Nephron (organoid): ENCODE measurements around the gene HBE1.

ENCODE experiments used
- H3K27ac Mint-ChIP-seq, 3 experiments: 2 replicates each; pipeline ENCODE4 v1.8.0; 2020; ENCODE audit warnings: mixed read lengths in 3 of 3, mild to moderate bottlenecking in 2 of 3, moderate library complexity in 1 of 3
- H3K27me3 Mint-ChIP-seq: 2 replicates; pipeline ENCODE4 v1.8.0; 2021; ENCODE audit warnings: low read depth, mild to moderate bottlenecking, moderate library complexity, mixed read lengths
- H3K36me3 Mint-ChIP-seq: 2 replicates; pipeline ENCODE4 v1.8.0; 2020; ENCODE audit warnings: low read depth, mixed read lengths
- H3K4me1 Mint-ChIP-seq: 2 replicates; pipeline ENCODE4 v1.8.0; 2020; ENCODE audit warnings: mixed read lengths
- H3K4me3 Mint-ChIP-seq, 3 experiments: 2 replicates each; pipeline ENCODE4 v1.8.0; 2020; ENCODE audit warnings: mild to moderate bottlenecking in 3 of 3, mixed read lengths in 3 of 3, moderate library complexity in 2 of 3
- H3K9me3 Mint-ChIP-seq: 2 replicates; pipeline ENCODE4 v1.8.0; 2020; ENCODE audit warnings: mixed read lengths
- CTCF ChIP-seq, 3 experiments: fragments of 200-600 bp; sonication (generic); IDR thresholded peaks; one replicate each; pipeline ENCODE4 v1.5.0; 2021; ENCODE audit warnings: antibody characterized with exemption in 3 of 3; ENCODE audit not compliant: unreplicated experiment in 3 of 3

The HBE1 gene

GRCh38 chr11:5247472-5248192 is 22.1 kb downstream of the HBE1 start:
- Mint-ChIP-seq H3K27ac (peak overlapping the region in 1 of 3 experiments; percentile 4), H3K4me1 (no peaks in the 10 kb centered on the region), H3K36me3 (no peaks in the 10 kb centered on the region), H3K27me3 (no peaks in the 10 kb centered on the region), H3K4me3 (no peak overlapping the region), H3K9me3 (no peaks in the 10 kb centered on the region)
- TF ChIP-seq CTCF (IDR thresholded peaks at IDR 0.05; ENCODE audit: unreplicated experiment in 3 of 3) = no peak

- Mint-ChIP-seq H3K9me3 (no peaks in the 10 kb centered on the region), H3K36me3 (no peaks in the 10 kb centered on the region), H3K4me1 (no peaks in the 10 kb centered on the region), H3K4me3 (no peak overlapping the region), H3K27ac (peak overlapping the region in 2 of 3 experiments; percentile 7 to 28), H3K27me3 (no peaks in the 10 kb centered on the region)
- no peak for TF ChIP-seq CTCF (IDR thresholded peaks at IDR 0.05; ENCODE audit: unreplicated experiment in 3 of 3)
These were observed 22.8 kb downstream of the HBE1 start for GRCh38 chr11:5246772-5247471.

GRCh38 chr11:5245155-5245554 is 24.6 kb downstream of the HBE1 start:
- TF ChIP-seq CTCF (IDR thresholded peaks at IDR 0.05; ENCODE audit: unreplicated experiment in 3 of 3) = no peak
- no peaks in the 10 kb centered on the region for H3K36me3 Mint-ChIP-seq
- no peaks in the 10 kb centered on the region for H3K27me3 Mint-ChIP-seq
- no peaks in the 10 kb centered on the region for H3K9me3 Mint-ChIP-seq
- H3K4me1 Mint-ChIP-seq = no peaks in the 10 kb centered on the region
- H3K4me3 Mint-ChIP-seq = no peak overlapping the region
- no peak overlapping the region for H3K27ac Mint-ChIP-seq

GRCh38 chr11:5243816-5244180 is 25.9 kb downstream of the HBE1 start:
- Mint-ChIP-seq H3K36me3 (no peaks in the 10 kb centered on the region), H3K4me3 (no peak overlapping the region), H3K4me1 (no peaks in the 10 kb centered on the region), H3K27ac (no peak overlapping the region), H3K9me3 (no peaks in the 10 kb centered on the region), H3K27me3 (no peaks in the 10 kb centered on the region)
- TF ChIP-seq CTCF (IDR thresholded peaks at IDR 0.05; ENCODE audit: unreplicated experiment in 3 of 3) = no peak

- no peak for TF ChIP-seq CTCF (IDR thresholded peaks at IDR 0.05; ENCODE audit: unreplicated experiment in 3 of 3)
- Mint-ChIP-seq H3K4me3 (no peak overlapping the region), H3K9me3 (no peaks in the 10 kb centered on the region), H3K27me3 (no peaks in the 10 kb centered on the region), H3K27ac (no peak overlapping the region), H3K36me3 (no peaks in the 10 kb centered on the region), H3K4me1 (no peaks in the 10 kb centered on the region)
These were observed 26.6 kb downstream of the HBE1 start for GRCh38 chr11:5242933-5243815.
